Neural cell (in vitro differentiated cells): ENCODE results near the gene FMO2.

Source experiments
- CTCF ChIP-seq: fragments of 450-650 bp; IDR thresholded peaks from 2 replicates; pipeline ENCODE4 v1.5.1; 2014; ENCODE audit warnings: antibody characterized with exemption, mild to moderate bottlenecking, moderate library complexity; ENCODE audit not compliant: poor library complexity, severe bottlenecking
- POLR2AphosphoS5 ChIP-seq: IDR thresholded peaks from 2 replicates; pipeline ENCODE4 v1.6.1; 2012
- SMC3 ChIP-seq: fragments of 450-650 bp; conservative IDR thresholded peaks from 2 replicates; pipeline ENCODE4 v1.6.1; 2014; ENCODE audit warnings: antibody characterized with exemption, mild to moderate bottlenecking, moderate library complexity; ENCODE audit not compliant: poor library complexity

GRCh38 chr1:171251042-171251951, 66.2 kb downstream of the FMO2 start:
- TF ChIP-seq SMC3 (peak; percentile 31), CTCF (peak; percentile 61), POLR2AphosphoS5 (no peak)
